Skeletal muscle tissue (tissue), 4 donors: Measurements from ENCODE around the gene STMND1. TPM values are rescaled to one million over a fixed set of nuclear protein-coding genes. Genes with fewer than 3 reads are reported as not detected.

Source experiments
- H3K27ac ChIP-seq: one replicate; pipeline ENCODE4 v1.7.0; 2013; ENCODE audit warnings: mild to moderate bottlenecking, low read depth, low read length, inconsistent platforms
- H3K27me3 ChIP-seq, 3 donors: one replicate each; pipeline ENCODE4 v1.7.0; 2013; ENCODE audit warnings: low read length in 3 of 3; ENCODE audit not compliant: control insufficient read depth in 3 of 3, insufficient read depth in 3 of 3
- H3K36me3 ChIP-seq, 3 donors: one replicate each; pipeline ENCODE4 v1.7.0; 2013; ENCODE audit warnings: low read length in 3 of 3; ENCODE audit not compliant: control insufficient read depth in 3 of 3, insufficient read depth in 3 of 3
- H3K4me1 ChIP-seq, 3 donors: one replicate each; pipeline ENCODE4 v1.7.0; 2013; ENCODE audit warnings: low read length in 3 of 3, mild to moderate bottlenecking in 3 of 3; ENCODE audit not compliant: control insufficient read depth in 3 of 3, insufficient read depth in 3 of 3
- H3K4me3 ChIP-seq, 3 donors: one replicate each; pipeline ENCODE4 v1.7.0; 2013; ENCODE audit warnings: low read length in 3 of 3
- H3K9ac ChIP-seq, 3 donors: one replicate each; pipeline ENCODE4 v1.7.0; 2013; ENCODE audit warnings: low read length in 3 of 3, mild to moderate bottlenecking in 3 of 3, moderate library complexity in 2 of 3, low read depth in 1 of 3
- H3K9me3 ChIP-seq, 3 donors: one replicate each; pipeline ENCODE4 v1.7.0; 2013; ENCODE audit warnings: low read length in 3 of 3; ENCODE audit not compliant: control insufficient read depth in 3 of 3
- total RNA-seq: library from RNA; depleted of rRNA; stranded (reverse); fragments of >200 nt; gene quantifications from one replicate; pipeline ENCODE4 v1.2.3, GENCODE V29; 2014
- donor health status: Osteomylitis.

Gene STMND1
- total RNA-seq, 1 donor from 2014 or later = not detected

DNA sequence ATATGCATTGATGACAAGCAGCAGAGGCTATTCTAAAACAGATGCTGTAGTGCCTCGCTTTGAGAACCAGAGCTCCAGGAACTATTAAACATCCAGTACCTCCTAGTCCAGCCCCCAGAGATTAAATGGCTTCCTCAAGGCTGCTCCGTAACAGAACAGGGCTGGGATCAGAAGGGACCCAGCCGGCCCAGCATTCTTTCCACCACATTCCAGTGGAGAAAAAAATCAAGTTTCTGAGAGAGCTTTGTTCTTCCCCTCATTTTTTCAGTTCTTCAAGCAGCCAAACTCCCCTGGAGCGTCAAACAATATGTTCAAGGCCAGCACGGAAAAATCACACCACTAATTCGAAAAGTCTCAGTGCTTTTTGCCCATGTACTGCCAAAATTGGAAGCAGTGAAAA, 5.8 kb upstream of the STMND1 start:
- Histone ChIP-seq H3K9me3 (no peaks in the 10 kb centered on the region), H3K27ac (no peak overlapping the region)

DNA sequence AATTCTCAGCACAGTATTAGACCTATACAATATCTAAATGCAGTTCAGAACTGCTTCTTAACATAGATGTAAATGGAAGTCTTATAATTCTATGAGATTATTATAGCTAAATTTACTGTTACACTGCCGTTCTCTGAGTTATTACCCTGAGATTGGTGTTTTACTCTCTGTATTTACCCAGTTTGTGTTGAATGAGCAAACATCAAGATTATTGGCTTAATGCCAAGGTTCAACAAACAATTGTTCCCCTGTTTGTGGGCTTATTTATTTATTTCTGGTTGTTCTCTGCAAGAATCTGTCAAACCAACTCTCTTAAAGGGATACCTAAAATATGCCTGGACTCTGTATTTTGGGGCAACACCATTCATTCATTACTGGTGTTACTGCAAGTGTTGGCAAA, 5.2 kb upstream of the STMND1 start:
- H3K36me3 ChIP-seq = no peaks in the 10 kb centered on the region
- no peak overlapping the region for H3K4me3 ChIP-seq
- no peak overlapping the region for H3K9ac ChIP-seq
- H3K27ac ChIP-seq = no peak overlapping the region
- H3K9me3 ChIP-seq = no peaks in the 10 kb centered on the region
- H3K4me1 ChIP-seq = peaks cover 2 to 4% (median 2%) of the 10 kb centered on the region in 3 donors
- H3K27me3 ChIP-seq = peaks cover 0 to 3% (median 0%) of the 10 kb centered on the region in 3 donors

More for the DNA sequence above, 5.8 kb upstream of the STMND1 start:
- H3K36me3 ChIP-seq = no peaks in the 10 kb centered on the region
- no peaks in the 10 kb centered on the region for H3K4me1 ChIP-seq
- H3K27me3 ChIP-seq = no peaks in the 10 kb centered on the region
- H3K4me3 ChIP-seq = no peak overlapping the region
- no peak overlapping the region for H3K9ac ChIP-seq

DNA sequence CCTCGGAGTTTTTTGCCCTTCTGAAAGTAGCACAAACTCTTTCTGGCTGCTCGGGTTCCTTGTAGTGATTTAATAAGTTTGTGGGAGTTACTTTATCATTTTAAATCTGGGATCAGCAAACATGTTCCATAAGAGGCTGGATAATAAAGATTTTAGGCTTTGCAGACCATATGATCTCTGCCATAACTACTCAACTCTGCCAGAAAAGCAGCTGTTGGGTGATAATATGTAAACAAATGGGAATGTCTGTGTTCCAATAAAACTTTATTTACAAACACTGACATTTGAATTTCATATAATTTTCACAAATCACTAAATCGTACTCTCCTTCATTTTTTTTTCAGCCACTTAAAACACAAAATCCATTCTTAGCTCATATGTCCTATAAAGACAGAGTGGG, 3.9 kb upstream of the STMND1 start:
- H3K27ac ChIP-seq = no peak overlapping the region
- H3K36me3 ChIP-seq = no peaks in the 10 kb centered on the region
- H3K27me3 ChIP-seq = peaks cover 10 to 13% (median 12%) of the 10 kb centered on the region in 3 donors
- H3K4me3 ChIP-seq = no peak overlapping the region
- H3K4me1 ChIP-seq = peaks cover 9 to 12% (median 11%) of the 10 kb centered on the region in 3 donors
- H3K9me3 ChIP-seq = no peaks in the 10 kb centered on the region
- H3K9ac ChIP-seq = no peak overlapping the region

DNA sequence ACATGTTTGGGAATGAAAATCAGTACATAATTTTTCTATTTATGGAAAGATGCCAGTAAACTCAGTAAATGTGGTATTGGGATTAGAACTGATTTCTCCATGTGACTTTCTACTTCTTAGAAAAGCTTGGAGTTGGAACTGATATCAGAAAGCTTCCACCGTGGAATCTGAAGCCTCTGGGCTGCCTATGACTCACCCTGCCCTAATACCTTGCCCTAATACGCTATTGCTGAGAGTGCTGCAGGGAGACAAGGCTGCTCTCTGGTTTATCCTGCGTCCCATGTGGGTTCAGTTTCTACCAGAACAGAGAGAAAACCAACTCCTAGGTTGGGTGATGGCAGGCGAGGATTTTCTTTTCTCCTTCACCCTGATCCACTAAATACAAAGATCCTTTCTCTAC, 3.3 kb upstream of the STMND1 start:
- no peak overlapping the region for H3K4me3 ChIP-seq
- H3K36me3 ChIP-seq = no peaks in the 10 kb centered on the region
- no peaks in the 10 kb centered on the region for H3K9me3 ChIP-seq
- peaks cover 13 to 16% (median 15%) of the 10 kb centered on the region in 3 donors for H3K27me3 ChIP-seq
- H3K27ac ChIP-seq = no peak overlapping the region
- peaks cover 9 to 12% (median 11%) of the 10 kb centered on the region in 3 donors for H3K4me1 ChIP-seq
- no peak overlapping the region for H3K9ac ChIP-seq

DNA sequence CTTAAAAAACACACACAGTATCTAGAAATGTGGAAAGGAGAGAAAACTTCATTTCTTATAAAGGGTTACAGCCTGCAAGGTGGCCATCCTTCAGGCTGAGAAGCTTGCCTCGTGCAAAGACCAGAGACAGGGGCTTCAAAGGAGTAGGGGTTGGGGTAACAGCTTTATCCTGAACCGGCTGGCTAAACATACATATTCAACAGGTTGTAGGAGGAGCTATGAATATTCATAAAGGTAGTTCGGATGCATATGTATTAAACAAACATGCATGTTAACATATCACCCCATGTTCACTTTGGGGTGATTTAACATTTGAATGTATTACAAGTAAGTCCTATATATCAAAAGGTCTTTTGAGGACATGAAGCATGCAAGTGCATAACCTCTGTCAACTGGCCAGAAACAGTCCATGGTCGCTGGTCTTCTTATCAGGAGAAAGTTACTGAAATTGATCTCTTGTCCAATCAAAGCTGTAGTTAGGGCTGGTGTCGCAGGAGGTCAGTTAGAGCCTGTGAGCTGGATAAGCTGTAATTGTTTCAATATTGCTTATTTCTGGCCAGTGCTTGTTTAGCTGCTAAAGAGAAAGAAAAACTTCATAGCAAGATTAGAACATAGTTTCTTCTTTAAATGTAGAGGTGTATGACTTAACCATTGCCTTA, 2.3 kb upstream of the STMND1 start:
- Histone ChIP-seq H3K4me3 (no peak overlapping the region), H3K4me1 (peaks cover 9 to 12% (median 11%) of the 10 kb centered on the region in 3 donors), H3K27me3 (peaks cover 13 to 20% (median 15%) of the 10 kb centered on the region in 3 donors), H3K36me3 (no peaks in the 10 kb centered on the region), H3K9me3 (no peaks in the 10 kb centered on the region), H3K27ac (no peak overlapping the region), H3K9ac (no peak overlapping the region)

DNA sequence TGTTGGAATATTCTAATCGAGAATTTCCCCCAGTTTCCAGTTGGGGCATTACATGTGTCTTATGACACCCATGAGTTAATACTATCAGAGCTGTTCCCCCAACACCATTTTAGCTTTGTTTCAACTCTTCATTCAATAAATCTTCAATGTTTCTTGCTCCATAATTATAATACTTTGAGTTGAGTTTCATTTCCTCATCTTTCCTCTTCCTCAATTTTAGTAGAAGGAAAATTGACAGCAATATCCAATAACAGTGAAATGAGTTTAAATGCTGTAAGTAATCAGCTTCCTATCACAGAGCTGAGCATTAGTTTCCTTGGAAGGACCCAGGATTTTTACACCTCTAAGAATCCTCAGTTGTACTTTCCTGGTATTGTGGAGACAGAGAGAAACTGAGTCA, 1.0 kb upstream of the STMND1 start:
- Histone ChIP-seq H3K36me3 (no peaks in the 10 kb centered on the region), H3K27me3 (peaks cover 13 to 20% (median 15%) of the 10 kb centered on the region in 3 donors), H3K9ac (no peak overlapping the region), H3K4me3 (no peak overlapping the region), H3K4me1 (peaks cover 9 to 12% (median 11%) of the 10 kb centered on the region in 3 donors), H3K27ac (no peak overlapping the region), H3K9me3 (no peaks in the 10 kb centered on the region)

DNA sequence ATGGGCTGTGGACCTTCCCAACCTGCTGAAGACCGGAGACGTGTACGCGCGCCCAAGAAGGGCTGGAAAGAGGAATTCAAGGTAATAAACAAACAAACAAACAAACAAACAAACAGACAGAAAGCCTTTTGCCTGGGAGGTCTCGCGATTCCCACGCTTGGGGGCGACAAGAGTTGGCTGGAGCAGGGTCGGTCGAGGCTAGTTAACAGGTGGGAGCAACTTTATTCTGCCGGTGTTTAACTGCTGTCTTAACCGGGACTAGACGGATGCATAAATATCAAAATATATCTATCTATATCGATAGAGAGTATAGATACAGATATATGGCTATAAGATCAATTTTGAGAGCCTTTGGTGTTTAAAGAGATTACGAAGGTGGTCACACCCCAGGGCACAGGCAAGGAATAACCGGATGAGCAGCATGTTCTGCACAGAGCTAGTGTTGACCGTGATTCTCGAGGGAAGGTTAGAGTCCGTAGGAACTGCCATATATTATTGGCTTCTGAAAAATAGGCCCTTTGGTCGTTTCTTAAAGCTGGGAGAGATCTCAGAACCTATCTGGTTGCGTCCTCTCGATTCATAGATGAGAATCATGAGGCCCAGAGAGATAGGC, 514 bp downstream of the STMND1 start:
- Histone ChIP-seq H3K27ac (no peak overlapping the region), H3K27me3 (peaks cover 13 to 20% (median 15%) of the 10 kb centered on the region in 3 donors), H3K4me3 (peak overlapping the region; percentile 52 to 70 (median 61)), H3K9ac (peak overlapping the region in 2 of 3 donors; percentile 27 to 68), H3K36me3 (no peaks in the 10 kb centered on the region), H3K4me1 (peaks cover 9 to 12% (median 11%) of the 10 kb centered on the region in 3 donors), H3K9me3 (no peaks in the 10 kb centered on the region)

DNA sequence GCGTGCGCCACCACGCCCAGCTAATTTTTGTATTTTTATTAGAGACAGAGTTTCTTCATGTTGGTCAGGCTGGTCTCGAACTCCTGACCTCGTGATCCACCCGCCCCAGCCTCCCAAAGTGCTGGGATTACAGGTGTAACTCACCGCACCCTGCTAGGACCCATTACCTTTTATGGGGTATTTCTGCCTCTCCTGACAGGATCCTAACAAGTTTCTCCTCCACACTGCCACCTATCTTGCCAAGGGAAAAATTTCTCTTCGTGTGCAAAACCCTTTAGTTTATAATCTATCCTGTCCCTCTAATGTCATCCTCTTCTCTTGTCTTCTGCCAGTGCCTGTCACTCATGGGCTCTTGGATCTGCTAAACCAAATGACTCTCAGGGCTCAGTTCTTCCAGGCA, 1.9 kb downstream of the STMND1 start:
- no peak overlapping the region for H3K4me3 ChIP-seq
- H3K36me3 ChIP-seq = no peaks in the 10 kb centered on the region
- no peaks in the 10 kb centered on the region for H3K9me3 ChIP-seq
- no peak overlapping the region for H3K27ac ChIP-seq
- peaks cover 9 to 12% (median 11%) of the 10 kb centered on the region in 3 donors for H3K4me1 ChIP-seq
- peaks cover 13 to 20% (median 15%) of the 10 kb centered on the region in 3 donors for H3K27me3 ChIP-seq
- H3K9ac ChIP-seq = no peak overlapping the region

DNA sequence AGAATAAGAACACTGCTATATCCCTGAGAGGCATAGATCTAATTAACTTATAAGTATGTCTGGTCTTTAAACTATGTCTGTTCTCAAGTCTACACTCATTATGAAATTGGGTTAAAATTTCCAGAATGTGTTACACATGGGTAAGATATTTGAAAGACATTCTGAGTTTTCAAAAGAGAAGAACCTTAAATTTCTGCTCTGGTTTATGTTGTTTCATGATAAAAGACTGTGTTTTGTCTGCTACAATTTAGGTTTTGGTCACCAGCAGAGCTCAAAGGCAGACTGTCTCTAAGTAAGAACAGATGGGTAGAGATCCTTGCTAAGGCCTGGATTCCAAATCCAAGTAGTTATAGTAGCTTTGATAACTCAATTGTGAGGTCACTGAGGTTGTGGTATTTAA, 6.0 kb downstream of the STMND1 start:
- H3K27ac ChIP-seq = no peak overlapping the region
- H3K9me3 ChIP-seq = no peaks in the 10 kb centered on the region
- H3K27me3 ChIP-seq = peaks cover 5 to 9% (median 5%) of the 10 kb centered on the region in 3 donors
- no peaks in the 10 kb centered on the region for H3K36me3 ChIP-seq
- no peaks in the 10 kb centered on the region for H3K4me1 ChIP-seq
- H3K4me3 ChIP-seq = no peak overlapping the region
- H3K9ac ChIP-seq = no peak overlapping the region
